Mesothelial cell of epicardium (in vitro differentiated cells): Measurements from ENCODE around the gene C14orf132. TPM values are rescaled to one million over a fixed set of nuclear protein-coding genes. Genes with fewer than 3 reads are reported as not detected.

Source experiments
- DNase-seq, 2 experiments: peaks; one replicate each; pipeline ENCODE4 v3.0.0; 2021; ENCODE audit warnings: low spot score in 2 of 2; ENCODE audit not compliant: unreplicated experiment in 2 of 2
- H3K27ac Mint-ChIP-seq: 2 replicates; pipeline ENCODE4 v1.8.0; 2021; ENCODE audit warnings: mixed read lengths
- H3K27me3 Mint-ChIP-seq: 2 replicates; pipeline ENCODE4 v1.8.0; 2021; ENCODE audit warnings: low read depth, mixed read lengths
- H3K36me3 Mint-ChIP-seq: 2 replicates; pipeline ENCODE4 v1.8.0; 2021; ENCODE audit warnings: mixed read lengths
- H3K4me1 Mint-ChIP-seq: 2 replicates; pipeline ENCODE4 v1.8.0; 2021; ENCODE audit warnings: mixed read lengths
- H3K4me3 Mint-ChIP-seq: 2 replicates; pipeline ENCODE4 v1.8.0; 2021; ENCODE audit warnings: mild to moderate bottlenecking, moderate library complexity, mixed read lengths
- H3K9me3 Mint-ChIP-seq: 2 replicates; pipeline ENCODE4 v1.8.0; 2021; ENCODE audit warnings: mixed read lengths
- CTCF ChIP-seq: fragments of 200-600 bp; sonication (generic); IDR thresholded peaks from one replicate; pipeline ENCODE4 v1.5.0; 2021; ENCODE audit warnings: antibody characterized with exemption; ENCODE audit not compliant: unreplicated experiment
- total RNA-seq: library from RNA; stranded (reverse); gene quantifications from 3 replicates; pipeline ENCODE4 v1.2.1, GENCODE V29; 2021

Gene C14orf132
- total RNA-seq, 1 donor from 2014 or later: 40.6 TPM

- Mint-ChIP-seq H3K4me3 (no peak overlapping the region), H3K36me3 (no peaks in the 10 kb centered on the region), H3K4me1 (peaks cover 12% of the 10 kb centered on the region), H3K27ac (no peak overlapping the region), H3K9me3 (peaks cover 8% of the 10 kb centered on the region), H3K27me3 (no peaks in the 10 kb centered on the region)
- TF ChIP-seq CTCF: no peak
- DNase-seq: no peak
These were observed 97.3 kb downstream of the C14orf132 start for GRCh38 chr14:96136371-96137005.

GRCh38 chr14:96138241-96138640 is 99.1 kb downstream of the C14orf132 start:
- Mint-ChIP-seq H3K27me3 (no peaks in the 10 kb centered on the region), H3K4me3 (no peak overlapping the region), H3K4me1 (peaks cover 12% of the 10 kb centered on the region), H3K9me3 (peaks cover 12% of the 10 kb centered on the region), H3K36me3 (peaks cover 2% of the 10 kb centered on the region), H3K27ac (no peak overlapping the region)
- no peak for DNase-seq
- no peak for TF ChIP-seq CTCF

- no peaks in the 10 kb centered on the region for H3K27me3 Mint-ChIP-seq
- peaks cover 12% of the 10 kb centered on the region for H3K4me1 Mint-ChIP-seq
- peaks cover 2% of the 10 kb centered on the region for H3K36me3 Mint-ChIP-seq
- DNase-seq: no peak
- peaks cover 18% of the 10 kb centered on the region for H3K9me3 Mint-ChIP-seq
- H3K4me3 Mint-ChIP-seq: no peak overlapping the region
- TF ChIP-seq CTCF: no peak
- H3K27ac Mint-ChIP-seq: no peak overlapping the region
These were observed 100.0 kb downstream of the C14orf132 start for GRCh38 chr14:96139169-96139568.

GRCh38 chr14:96139879-96140278 is 100.7 kb downstream of the C14orf132 start:
- no peaks in the 10 kb centered on the region for H3K27me3 Mint-ChIP-seq
- TF ChIP-seq CTCF: no peak
- DNase-seq: no peak
- H3K9me3 Mint-ChIP-seq: peaks cover 21% of the 10 kb centered on the region
- no peak overlapping the region for H3K27ac Mint-ChIP-seq
- peaks cover 12% of the 10 kb centered on the region for H3K4me1 Mint-ChIP-seq
- H3K4me3 Mint-ChIP-seq: no peak overlapping the region
- peaks cover 4% of the 10 kb centered on the region for H3K36me3 Mint-ChIP-seq

- H3K27me3 Mint-ChIP-seq: no peaks in the 10 kb centered on the region
- no peak overlapping the region for H3K4me3 Mint-ChIP-seq
- H3K36me3 Mint-ChIP-seq: peaks cover 4% of the 10 kb centered on the region
- no peak for DNase-seq
- H3K27ac Mint-ChIP-seq: no peak overlapping the region
- H3K9me3 Mint-ChIP-seq: peaks cover 28% of the 10 kb centered on the region
- TF ChIP-seq CTCF: no peak
- peaks cover 12% of the 10 kb centered on the region for H3K4me1 Mint-ChIP-seq
These were observed 101.8 kb downstream of the C14orf132 start for GRCh38 chr14:96140952-96141351.

Other genes starting within 250 kb of the C14orf132 start
- not detected in 3 replicates for gene TUNAR, start 162.5 kb upstream of the C14orf132 start, total RNA-seq
- gene BDKRB2, start 165.5 kb downstream of the C14orf132 start, total RNA-seq: 10.1 to 11.5 TPM (median 11.3 TPM) in 3 replicates
- 10.4 to 12.5 TPM (median 10.9 TPM) in 3 replicates for gene BDKRB1, start 216.8 kb downstream of the C14orf132 start, total RNA-seq